Activated gamma-delta T cell treated with Interleukin-2 at 50 U/mL for 16 hours (primary cell): ENCODE data around the gene FEM1B.

ENCODE experiments used
- DNase-seq: peaks from one replicate; pipeline ENCODE4 v3.0.0-alpha.2; 2020

The FEM1B gene

DNA sequence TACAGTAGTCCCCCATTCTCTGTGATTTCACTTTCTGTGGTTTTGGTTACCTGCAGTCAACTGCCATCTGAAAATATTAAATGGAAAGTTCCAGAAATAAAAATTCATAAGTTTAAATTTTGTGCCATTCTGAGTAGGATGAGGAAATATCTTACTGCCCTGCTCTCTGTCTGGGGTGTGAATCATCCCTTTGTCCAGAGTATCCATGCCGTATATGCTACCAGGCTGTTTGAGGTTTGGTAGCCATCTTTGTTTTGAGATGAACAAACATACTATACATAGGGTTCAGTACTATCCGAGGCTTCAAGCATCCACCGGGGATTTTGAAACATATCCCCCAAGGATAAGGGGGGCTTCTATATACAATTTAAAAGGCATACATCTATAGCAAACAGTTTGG, 16.3 kb upstream of the FEM1B start:
- no peak for DNase-seq

- no peak for DNase-seq
These were observed 15.6 kb upstream of the FEM1B start for GRCh38 chr15:68261980-68262379.

DNA sequence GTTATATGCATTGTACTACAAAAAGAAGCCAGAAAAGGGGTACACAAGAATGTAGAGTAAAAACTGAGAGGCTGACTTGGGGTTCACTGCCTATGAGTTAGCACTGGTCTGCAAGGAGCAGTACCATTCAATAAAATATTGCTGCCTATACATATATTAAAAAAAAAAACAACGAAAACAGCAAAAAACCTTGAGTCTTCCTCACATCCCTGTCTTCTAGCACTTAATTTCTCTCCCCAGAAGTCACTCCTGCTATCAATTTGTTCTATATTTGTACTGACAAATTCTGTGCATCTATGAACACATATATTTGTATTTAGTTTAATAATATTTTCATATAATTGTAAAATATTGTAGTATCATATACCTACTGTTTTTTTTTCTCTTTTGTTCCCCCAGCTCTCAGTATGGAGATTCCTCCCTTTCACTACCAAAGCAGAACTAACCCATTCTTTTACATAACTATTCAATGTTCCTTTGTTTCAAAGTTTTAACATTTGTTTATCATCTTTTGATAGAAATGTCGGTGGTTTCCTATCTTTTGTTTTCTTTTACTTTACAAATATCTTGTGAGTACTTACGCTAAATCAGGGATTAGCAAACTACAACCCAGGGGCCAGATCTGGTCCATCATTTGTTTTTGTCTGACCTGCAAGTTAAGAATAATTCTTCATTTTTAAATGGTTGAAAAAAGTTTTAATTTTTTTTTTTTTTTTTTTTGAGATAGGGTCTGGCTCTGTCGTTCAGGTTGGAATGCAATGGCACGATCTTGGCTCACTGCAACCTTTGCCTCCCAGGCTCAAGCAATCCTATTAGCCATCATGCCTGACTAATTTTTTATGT, 14.8 kb upstream of the FEM1B start:
- no peak for DNase-seq

- DNase-seq = no peak
These were observed 13.3 kb upstream of the FEM1B start for GRCh38 chr15:68264282-68264681.

DNA sequence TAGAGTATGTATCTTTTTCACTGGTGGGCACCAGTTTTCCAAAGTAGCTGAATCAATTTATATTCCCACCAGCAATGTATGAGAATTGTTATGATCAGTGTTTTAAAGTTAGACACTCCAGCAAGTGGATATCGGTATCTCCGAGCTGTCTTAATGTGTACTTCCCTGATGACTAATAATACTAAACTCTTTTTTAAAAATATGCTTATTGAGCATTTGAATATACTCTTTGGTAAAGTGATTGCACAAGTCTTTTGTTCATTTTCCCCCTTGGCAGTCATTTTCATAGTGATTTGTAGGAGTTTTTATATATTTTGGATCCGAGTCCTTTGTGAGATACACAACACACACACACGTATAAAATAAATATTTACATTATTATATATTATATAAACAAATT, 12.5 kb upstream of the FEM1B start:
- DNase-seq = no peak

- no peak for DNase-seq
These were observed 11.9 kb upstream of the FEM1B start for GRCh38 chr15:68265674-68266073.

GRCh38 chr15:68268405-68268804, 9.1 kb upstream of the FEM1B start:
- no peak for DNase-seq

GRCh38 chr15:68271854-68272471, 5.6 kb upstream of the FEM1B start:
- DNase-seq = no peak

- DNase-seq = no peak
These were observed 4.7 kb upstream of the FEM1B start for GRCh38 chr15:68272721-68273271.

- DNase-seq = no peak
These were observed 3.2 kb upstream of the FEM1B start for GRCh38 chr15:68274201-68274848.

GRCh38 chr15:68275165-68275746, 2.3 kb upstream of the FEM1B start:
- no peak for DNase-seq

DNA sequence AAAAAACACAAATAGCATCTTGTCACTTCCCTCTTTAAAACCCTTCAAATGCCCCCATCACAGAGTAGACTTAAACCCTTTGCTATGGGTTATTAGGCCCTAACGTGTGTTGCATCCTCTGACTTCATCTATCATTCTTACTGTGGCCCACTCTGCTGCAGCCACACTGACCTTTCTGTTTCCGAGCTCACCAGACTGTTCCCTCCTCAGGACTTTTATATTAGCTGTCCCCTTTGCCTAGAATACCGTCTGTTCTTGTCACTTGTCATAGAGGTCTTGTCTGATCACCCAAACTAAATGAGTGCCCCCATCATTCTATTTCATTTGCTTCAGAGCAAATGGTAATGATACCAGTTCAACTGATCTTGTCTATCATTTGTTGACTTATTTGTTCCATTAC, 877 bp upstream of the FEM1B start:
- no peak for DNase-seq

GRCh38 chr15:68277131-68277602, 378 bp upstream of the FEM1B start:
- no peak for DNase-seq

DNA sequence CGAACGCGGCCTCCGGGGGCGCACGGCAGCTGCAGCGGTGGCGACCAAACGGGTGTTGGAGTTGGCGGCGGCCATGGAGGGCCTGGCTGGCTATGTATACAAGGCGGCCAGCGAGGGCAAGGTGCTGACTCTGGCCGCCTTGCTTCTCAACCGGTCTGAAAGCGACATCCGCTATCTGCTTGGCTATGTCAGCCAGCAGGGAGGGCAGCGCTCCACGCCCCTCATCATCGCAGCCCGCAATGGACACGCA, 725 bp downstream of the FEM1B start:
- DNase-seq = no peak

DNA sequence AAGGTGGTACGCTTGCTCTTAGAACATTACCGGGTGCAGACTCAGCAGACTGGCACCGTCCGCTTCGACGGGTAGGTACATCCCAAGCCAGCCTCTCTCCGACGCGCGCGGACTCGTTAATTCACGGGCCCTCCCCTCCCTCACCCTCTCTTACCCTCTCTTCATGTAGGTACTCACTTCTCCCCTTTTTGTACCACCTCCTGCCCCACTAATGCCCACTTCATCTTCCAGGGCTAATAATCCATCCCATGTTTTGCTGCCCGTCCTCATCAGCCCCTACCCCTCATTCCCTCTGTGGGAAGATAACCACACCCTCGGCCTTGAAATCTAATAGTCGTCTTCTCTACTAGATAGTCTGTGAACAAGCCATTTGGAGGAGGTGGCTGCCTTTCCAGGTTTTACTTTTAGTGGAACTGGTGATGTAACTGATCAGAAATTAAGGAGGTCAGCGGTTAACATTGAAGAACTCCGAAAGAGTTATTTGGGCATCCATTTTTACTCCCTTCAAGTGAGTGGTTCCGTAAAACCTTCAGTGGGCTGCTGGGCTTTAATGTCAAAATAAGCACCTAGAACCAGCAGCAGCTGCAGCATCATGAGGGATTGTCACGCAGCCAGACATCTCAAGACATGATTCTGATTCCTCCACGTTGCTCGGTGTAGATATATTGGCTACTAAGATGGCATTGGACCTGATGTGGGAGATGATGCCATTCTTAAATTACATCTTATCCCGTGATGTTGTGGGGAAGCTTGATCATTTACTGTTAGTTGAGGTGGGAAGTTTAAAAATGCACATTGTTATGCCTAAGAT, 1.3 kb downstream of the FEM1B start:
- no peak for DNase-seq

- no peak for DNase-seq
These were observed 2.5 kb downstream of the FEM1B start for GRCh38 chr15:68279779-68280753.

DNA sequence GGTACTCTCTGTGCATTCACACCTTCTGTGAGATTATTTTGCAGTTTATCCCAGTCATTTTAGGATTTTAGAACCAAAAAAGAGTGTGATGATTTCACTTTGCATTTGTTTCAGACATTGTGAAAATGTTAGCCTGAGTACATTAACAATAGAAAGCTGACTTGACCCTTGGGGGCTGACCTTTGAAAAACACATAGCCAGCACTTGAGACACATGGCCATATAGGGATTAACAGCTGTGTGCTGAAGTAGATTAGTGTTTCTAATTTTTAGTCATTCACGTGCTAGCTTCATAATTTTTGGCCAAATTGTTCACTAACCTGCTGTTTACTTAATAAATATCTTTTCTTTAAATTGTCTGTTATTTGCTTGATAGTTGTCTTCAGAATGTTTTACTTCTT, 3.5 kb downstream of the FEM1B start:
- no peak for DNase-seq

GRCh38 chr15:68283401-68283800, 5.9 kb downstream of the FEM1B start:
- DNase-seq = no peak

GRCh38 chr15:68284616-68285258, 7.2 kb downstream of the FEM1B start:
- DNase-seq = no peak

- DNase-seq = no peak
These were observed 7.9 kb downstream of the FEM1B start for GRCh38 chr15:68285259-68285980.
